Measurements from ENCODE around the gene TRRAP.

TRRAP gene

GRCh38 chr7:99046722-99047121 lies 168.4 kb downstream of the TRRAP start:
- no peak for DNase-seq (ENCODE audit: low read depth, low spot score)

GRCh38 chr7:99047526-99048077 lies 169.3 kb downstream of the TRRAP start:
- no peak for DNase-seq (ENCODE audit: low read depth, low spot score)

DNA sequence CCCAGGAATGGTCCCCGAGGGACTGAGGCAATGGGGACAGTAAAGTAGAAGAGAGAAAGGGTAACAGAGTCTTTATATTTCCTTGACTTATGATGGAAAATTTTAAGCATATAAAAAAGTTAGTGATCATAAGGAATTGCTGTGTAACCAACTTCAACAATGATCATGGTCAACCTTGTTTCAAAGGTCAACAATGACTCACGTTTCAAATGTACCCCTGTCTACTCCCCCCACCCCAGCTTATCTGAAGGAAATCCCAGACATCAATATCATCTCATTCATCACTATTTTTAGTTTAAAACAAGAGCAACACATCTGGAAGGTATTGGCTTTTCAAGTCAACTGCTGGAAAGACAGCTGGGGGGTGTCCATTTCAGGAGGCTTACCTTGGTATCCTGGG lies 172.6 kb downstream of the TRRAP start:
- DNase-seq (ENCODE audit: low read depth, low spot score) = no peak

GRCh38 chr7:99054781-99055180 lies 176.4 kb downstream of the TRRAP start:
- no peak for DNase-seq (ENCODE audit: low read depth, low spot score)

DNA sequence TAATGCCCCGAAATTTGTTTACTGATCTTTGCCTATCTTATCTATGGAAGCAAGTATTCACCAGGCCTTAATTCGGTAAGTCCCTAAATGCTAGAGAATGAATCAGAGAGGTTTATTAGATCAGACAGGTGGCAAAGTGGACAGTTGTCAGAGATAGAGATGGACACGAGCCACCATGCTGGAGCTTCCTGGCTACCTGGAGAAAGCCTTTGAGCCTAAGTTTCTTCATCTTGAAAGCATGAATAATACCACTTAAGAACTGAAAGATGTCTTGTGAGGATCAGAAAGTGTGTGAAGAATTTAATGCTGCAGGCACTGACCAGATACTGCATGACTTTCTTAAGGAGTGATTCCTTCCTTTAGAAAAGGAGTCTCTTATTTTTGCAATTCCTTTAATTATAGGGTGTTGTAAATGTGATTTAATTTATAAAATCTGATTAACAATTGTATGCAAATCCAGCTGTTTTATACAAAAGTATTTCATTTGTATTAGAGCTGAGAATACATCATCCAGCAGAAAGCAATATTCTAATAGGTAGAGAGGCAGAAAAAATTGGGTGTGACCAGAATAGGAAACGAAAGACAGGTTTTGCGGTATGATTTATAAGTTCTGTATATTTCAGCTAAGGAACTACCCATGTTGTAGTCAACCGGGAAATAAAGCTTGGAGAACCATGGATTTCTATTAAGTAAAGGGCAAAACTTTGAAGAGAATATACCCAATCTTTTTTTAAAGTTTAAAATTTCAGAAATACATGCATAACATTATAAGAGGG lies 182.9 kb downstream of the TRRAP start:
- DNase-seq (ENCODE audit: low read depth, low spot score) = no peak

Data from brain pericyte (primary cell).